GM21381 (cell line): ENCODE results near the gene SYTL2.
A peak's percentile ranks its signal among the peaks of the same experiment; 100 is the strongest.
"Not testable (repeated sequence)": the region's sequence is repeated elsewhere in the genome, so short reads cannot be mapped to it uniquely, and the experiment has no call there.

ENCODE experiments used
- ATAC-seq: cut with Tn5 transposase; IDR thresholded peaks from one replicate; pipeline ENCODE4 v1.9.1; 2021; ENCODE audit warnings: mild to moderate bottlenecking, moderate library complexity; ENCODE audit not compliant: unreplicated experiment

SYTL2 gene

GRCh38 chr11:85661972-85662664 is 148.8 kb downstream of the SYTL2 start:
- ATAC-seq, result no peak

- no peak for ATAC-seq
These were observed 152.8 kb downstream of the SYTL2 start for GRCh38 chr11:85658180-85658579.

- no peak for ATAC-seq
These were observed 154.2 kb downstream of the SYTL2 start for GRCh38 chr11:85656777-85657176.

- not testable (repeated sequence) for ATAC-seq
These were observed 156.6 kb downstream of the SYTL2 start for GRCh38 chr11:85654343-85654742.

- no peak for ATAC-seq
These were observed 158.0 kb downstream of the SYTL2 start for GRCh38 chr11:85652786-85653447.

GRCh38 chr11:85651118-85651517 is 159.8 kb downstream of the SYTL2 start:
- ATAC-seq, result no peak

GRCh38 chr11:85647604-85648299 is 163.2 kb downstream of the SYTL2 start, which contains the start of gene TMEM126A:
TMEM126A (plus strand) TSS chr11:85647967; CDS start chr11:85650256, 2,289 bp downstream.
- peak; percentile 99 for ATAC-seq

- ATAC-seq, result no peak
These were observed 163.9 kb downstream of the SYTL2 start for GRCh38 chr11:85647078-85647477.
